Activated CD8-positive, alpha-beta memory T cell treated with anti-CD3 and anti-CD28 coated beads for 48 hours (primary cell): ENCODE results near the gene LRP3.
"Not testable (repeated sequence)": the region's sequence is repeated elsewhere in the genome, so short reads cannot be mapped to it uniquely, and the experiment has no call there.

Source experiments
- DNase-seq, 3 experiments: peaks; one replicate each; pipeline ENCODE4 v3.0.0-alpha.2; 2020; ENCODE audit warnings: low read depth in 2 of 3, low spot score in 2 of 3

Gene LRP3, protein sequence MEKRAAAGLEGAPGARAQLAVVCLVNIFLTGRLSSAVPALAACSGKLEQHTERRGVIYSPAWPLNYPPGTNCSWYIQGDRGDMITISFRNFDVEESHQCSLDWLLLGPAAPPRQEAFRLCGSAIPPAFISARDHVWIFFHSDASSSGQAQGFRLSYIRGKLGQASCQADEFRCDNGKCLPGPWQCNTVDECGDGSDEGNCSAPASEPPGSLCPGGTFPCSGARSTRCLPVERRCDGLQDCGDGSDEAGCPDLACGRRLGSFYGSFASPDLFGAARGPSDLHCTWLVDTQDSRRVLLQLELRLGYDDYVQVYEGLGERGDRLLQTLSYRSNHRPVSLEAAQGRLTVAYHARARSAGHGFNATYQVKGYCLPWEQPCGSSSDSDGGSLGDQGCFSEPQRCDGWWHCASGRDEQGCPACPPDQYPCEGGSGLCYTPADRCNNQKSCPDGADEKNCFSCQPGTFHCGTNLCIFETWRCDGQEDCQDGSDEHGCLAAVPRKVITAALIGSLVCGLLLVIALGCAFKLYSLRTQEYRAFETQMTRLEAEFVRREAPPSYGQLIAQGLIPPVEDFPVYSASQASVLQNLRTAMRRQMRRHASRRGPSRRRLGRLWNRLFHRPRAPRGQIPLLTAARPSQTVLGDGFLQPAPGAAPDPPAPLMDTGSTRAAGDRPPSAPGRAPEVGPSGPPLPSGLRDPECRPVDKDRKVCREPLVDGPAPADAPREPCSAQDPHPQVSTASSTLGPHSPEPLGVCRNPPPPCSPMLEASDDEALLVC

GRCh38 chr19:33193865-33194362 is at the start of gene LRP3:
TSS of gene LRP3 (plus strand) at chr19:33194330. CDS start at chr19:33194786, 456 bp downstream.
- no peak for DNase-seq

DNA sequence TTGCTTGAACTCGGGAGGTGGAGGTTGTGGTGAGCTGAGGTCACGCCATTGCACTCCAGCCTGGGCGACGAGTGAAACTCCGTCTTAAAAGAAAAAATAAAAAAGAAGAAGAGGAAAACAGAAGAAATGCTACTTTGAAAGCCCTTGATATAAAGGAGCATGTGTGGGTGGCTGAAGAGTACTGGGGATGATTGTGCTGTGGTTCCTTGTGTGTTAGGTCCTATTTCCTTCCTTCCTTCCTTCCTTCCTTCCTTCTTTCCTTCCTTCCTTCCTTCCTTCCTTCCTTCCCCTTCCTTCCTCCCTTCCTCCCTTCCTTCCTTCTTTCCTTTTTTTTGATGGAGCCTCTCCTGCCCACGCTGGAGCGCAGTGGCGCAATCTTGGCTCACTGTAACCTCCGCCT is 47.9 kb upstream of the LRP3 start:
- DNase-seq: no peak

GRCh38 chr19:33147538-33147937 is 46.6 kb upstream of the LRP3 start:
- DNase-seq: no peak

GRCh38 chr19:33150852-33151518 is 43.1 kb upstream of the LRP3 start:
- no peak for DNase-seq

- DNase-seq: no peak
Measured at GRCh38 chr19:33152176-33152575, 42.0 kb upstream of the LRP3 start.

DNA sequence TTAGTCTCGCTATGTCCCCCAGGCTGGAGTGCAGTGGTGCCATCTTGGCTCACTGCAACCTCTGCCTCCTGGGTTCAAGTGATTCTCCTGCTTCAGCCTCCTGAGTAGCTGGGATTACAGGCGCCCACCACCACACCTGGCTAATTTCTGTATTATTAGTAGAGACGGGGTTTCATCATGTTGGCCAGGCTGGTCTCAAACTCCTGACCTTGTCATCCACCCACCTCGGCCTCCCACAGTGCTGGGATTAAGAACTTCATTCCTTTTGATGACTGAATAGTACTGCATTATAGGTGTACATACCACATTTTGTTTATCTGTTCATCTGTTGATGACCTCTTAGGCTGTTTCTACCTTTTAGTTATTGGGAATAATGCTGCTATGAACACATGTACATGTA is 41.5 kb upstream of the LRP3 start:
- DNase-seq: not testable (repeated sequence)

DNA sequence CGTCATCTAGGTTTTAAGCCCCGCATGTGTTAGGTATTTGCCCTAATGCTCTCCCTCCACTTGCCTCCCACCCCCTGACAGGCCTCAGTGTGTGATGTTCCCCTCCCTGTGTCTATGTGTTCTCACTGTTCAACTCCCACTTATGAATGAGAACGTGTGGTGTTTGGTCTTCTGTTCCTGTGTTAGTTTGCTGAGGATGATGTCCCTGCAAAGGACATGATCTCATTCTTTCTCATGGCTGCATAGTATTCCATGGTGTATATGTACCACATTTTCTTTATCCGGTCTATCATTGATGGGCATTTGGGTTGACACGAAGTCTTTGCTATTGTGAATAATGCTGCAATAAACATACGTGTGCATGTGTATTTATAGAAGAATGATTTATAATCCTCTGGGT is 39.8 kb upstream of the LRP3 start:
- not testable (repeated sequence) for DNase-seq

DNA sequence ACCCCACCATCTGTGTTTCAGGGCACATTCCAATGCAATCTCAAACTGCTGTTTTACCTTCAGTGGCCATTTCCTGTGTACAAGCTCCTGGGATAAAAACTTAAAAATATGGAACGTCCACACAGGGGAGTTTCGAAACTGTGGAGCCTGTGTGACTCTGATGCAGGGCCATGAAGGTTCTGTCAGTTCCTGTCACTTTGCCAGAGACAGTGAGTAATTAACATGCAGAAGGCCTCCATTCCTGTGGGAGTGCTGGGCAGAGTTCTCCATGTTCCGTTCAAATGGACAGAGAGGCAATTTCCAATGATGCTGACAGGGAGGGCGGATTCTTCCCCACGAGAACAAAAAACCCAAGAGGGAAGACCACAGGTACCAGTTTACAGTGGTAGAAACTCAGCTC is 37.8 kb upstream of the LRP3 start:
- DNase-seq: no peak

DNA sequence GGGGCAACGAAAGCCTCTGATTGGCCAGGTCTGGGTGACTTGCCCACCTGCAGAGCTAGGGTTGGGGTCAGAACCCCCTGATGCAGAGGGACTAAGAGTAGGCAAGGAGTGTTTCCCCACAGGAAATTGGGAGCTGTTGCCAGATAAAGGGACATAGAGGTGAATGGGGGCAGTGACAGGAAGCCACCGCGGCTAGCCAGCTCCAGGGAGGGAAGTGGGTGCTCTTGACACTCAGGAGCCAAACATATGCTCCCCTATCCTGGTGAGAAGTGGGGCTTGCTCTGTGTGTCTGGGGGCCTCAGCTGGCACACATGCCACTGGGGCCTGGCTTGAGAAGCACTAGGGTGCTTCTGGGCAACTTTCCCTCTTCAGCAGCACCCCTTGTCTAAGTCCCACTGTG is 36.2 kb upstream of the LRP3 start:
- DNase-seq: no peak

- no peak for DNase-seq
Measured at GRCh38 chr19:33158365-33158764, 35.8 kb upstream of the LRP3 start.

GRCh38 chr19:33159149-33159548 is 35.0 kb upstream of the LRP3 start:
- DNase-seq: no peak

GRCh38 chr19:33159893-33160292 is 34.2 kb upstream of the LRP3 start:
- DNase-seq: no peak

GRCh38 chr19:33161201-33161600 is 32.9 kb upstream of the LRP3 start:
- no peak for DNase-seq

DNA sequence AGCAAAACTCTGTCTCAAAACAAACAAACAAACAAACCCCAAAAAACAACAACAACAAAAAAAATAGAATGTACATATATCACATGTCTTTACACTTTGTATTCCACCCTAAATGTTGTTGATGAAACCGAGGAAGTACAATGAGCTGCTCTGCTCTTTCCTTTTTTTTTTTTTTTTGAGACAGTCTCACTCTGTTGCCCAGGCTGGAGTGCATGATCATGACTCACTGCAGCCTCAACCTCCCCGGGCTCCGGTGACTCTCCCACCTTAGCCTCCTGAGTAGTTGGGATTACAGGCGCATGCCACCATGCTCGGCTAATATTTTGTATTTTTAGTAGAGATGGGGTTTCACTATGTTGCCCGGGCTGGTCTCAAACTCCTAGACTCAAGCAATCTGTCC is 30.6 kb upstream of the LRP3 start:
- DNase-seq: no peak

DNA sequence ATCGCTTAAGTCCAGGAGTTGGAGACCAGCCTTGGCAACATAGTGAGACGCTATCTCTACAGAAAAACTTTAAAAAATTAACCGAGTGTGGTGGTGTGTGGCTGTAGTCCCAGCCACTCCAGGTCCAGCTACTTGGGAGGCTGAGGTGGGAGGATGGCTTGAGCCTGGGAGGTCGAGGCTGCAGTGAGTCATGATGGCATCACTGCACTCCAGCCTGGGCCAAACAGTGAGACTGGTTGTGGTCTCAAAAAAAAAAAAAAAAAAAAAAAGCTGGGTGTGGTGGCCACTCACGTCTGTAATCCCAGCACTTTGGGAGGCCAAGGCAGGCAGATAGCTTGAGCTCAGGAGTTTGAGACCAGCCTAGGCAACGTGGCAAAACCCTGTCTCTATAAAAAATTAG is 28.1 kb upstream of the LRP3 start:
- not testable (repeated sequence) for DNase-seq

DNA sequence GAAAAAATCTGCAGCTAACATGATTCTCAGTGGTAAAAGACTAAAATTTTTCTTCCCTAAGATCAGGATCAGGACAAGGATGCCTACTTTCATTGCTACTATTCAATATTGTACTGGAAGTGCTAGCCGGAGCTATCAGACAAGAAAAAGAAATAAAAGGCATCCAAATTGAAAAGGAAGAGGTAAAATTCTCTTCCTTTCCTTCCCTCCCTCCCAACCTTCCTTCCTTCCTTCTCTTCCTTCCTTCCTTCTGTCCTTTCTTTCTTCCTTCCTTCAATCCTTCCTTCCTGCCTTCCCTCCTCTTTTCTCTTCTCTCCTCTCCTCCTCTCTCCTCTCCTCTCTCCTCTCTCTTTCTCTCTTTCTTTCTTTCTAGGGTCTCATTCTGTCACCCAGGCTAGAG is 26.7 kb upstream of the LRP3 start:
- no peak for DNase-seq

GRCh38 chr19:33168528-33168927 is 25.6 kb upstream of the LRP3 start:
- no peak for DNase-seq

- no peak for DNase-seq
Measured at GRCh38 chr19:33171222-33171795, 22.8 kb upstream of the LRP3 start.

GRCh38 chr19:33171916-33172359 is 22.2 kb upstream of the LRP3 start:
- no peak for DNase-seq

DNA sequence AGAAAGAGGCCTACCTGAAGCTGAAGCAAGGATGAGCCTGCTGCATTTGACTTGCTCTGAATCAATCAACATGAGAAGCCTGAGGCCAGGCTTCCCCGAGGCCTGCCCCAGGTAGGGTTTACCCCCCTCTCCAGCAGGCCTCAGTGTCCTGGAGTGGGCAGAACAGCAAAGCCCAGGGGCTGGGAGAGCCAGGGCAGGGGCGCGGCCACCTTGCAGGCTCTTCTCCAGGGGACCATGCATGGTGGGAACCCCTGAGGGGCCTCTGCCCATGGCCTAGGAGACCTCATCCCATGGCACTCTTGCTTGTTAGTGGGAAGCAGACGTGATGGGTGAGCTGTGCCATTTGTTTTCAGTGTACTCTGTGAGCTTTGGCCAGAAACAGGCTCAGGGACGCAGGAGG is 19.9 kb upstream of the LRP3 start:
- DNase-seq: no peak

GRCh38 chr19:33175156-33175782 is 18.9 kb upstream of the LRP3 start:
- no peak for DNase-seq
